ENCODE measurements around the gene IL17RD. TPM values are rescaled to one million over a fixed set of nuclear protein-coding genes. Genes with fewer than 3 reads are reported as not detected.
A peak's percentile ranks its signal among the peaks of the same experiment; 100 is the strongest.

The IL17RD gene
- polyA plus RNA-seq, 1 donor from 2014 or later, result not detected

- Mint-ChIP-seq H3K27me3 (peaks cover 23% of the 10 kb centered on the region), H3K9me3 (no peaks in the 10 kb centered on the region), H3K27ac (no peak overlapping the region), H3K4me1 (no peaks in the 10 kb centered on the region), H3K4me3 (no peak overlapping the region), H3K36me3 (no peaks in the 10 kb centered on the region)
Measured at GRCh38 chr3:57151021-57151449, 14.1 kb downstream of the IL17RD start.

- Mint-ChIP-seq H3K9me3 (no peaks in the 10 kb centered on the region), H3K36me3 (peaks cover 1% of the 10 kb centered on the region), H3K4me3 (no peak overlapping the region), H3K27ac (no peak overlapping the region), H3K4me1 (no peaks in the 10 kb centered on the region), H3K27me3 (peaks cover 16% of the 10 kb centered on the region)
Measured at GRCh38 chr3:57150113-57150581, 15.0 kb downstream of the IL17RD start.

DNA sequence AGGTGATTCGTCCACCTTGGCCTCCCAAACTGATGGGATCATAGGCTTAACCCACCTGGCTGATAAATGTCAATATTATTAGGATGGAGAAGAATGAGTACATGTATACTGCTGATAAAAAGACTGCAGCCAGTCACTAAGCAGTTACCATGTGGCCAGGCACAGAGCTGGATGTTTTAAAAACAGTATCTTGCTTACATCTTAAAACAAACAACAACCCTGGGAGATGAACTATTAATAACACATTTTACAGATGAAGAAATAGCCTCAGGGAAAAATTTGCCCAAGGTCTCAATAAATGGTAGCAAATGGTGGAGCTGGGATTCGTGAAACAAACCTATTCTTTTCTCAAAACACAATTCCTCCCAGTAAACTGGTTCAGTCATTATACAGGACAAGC is 18.1 kb downstream of the IL17RD start:
- Mint-ChIP-seq H3K9me3 (no peaks in the 10 kb centered on the region), H3K36me3 (peaks cover 1% of the 10 kb centered on the region), H3K4me3 (no peak overlapping the region), H3K4me1 (no peaks in the 10 kb centered on the region), H3K27me3 (peaks cover 12% of the 10 kb centered on the region), H3K27ac (peak overlapping the region in 1 of 3 donors; percentile 25)

GRCh38 chr3:57145852-57146251 is 19.3 kb downstream of the IL17RD start:
- Mint-ChIP-seq H3K9me3 (no peaks in the 10 kb centered on the region), H3K27ac (no peak overlapping the region), H3K4me1 (peaks cover 0 to 3% (median 0%) of the 10 kb centered on the region in 3 donors), H3K36me3 (peaks cover 1% of the 10 kb centered on the region), H3K27me3 (peaks cover 17% of the 10 kb centered on the region), H3K4me3 (no peak overlapping the region)

- Mint-ChIP-seq H3K36me3 (peaks cover 1% of the 10 kb centered on the region), H3K4me1 (peaks cover 0 to 3% (median 0%) of the 10 kb centered on the region in 3 donors), H3K27me3 (peaks cover 17% of the 10 kb centered on the region), H3K27ac (no peak overlapping the region), H3K4me3 (no peak overlapping the region), H3K9me3 (no peaks in the 10 kb centered on the region)
Measured at GRCh38 chr3:57144952-57145351, 20.2 kb downstream of the IL17RD start.

GRCh38 chr3:57143886-57144459 is 21.2 kb downstream of the IL17RD start:
- Mint-ChIP-seq H3K27me3 (peaks cover 22% of the 10 kb centered on the region), H3K9me3 (no peaks in the 10 kb centered on the region), H3K36me3 (peaks cover 1% of the 10 kb centered on the region), H3K4me1 (peaks cover 0 to 3% (median 0%) of the 10 kb centered on the region in 3 donors), H3K27ac (peak overlapping the region in 1 of 3 donors; percentile 4), H3K4me3 (no peak overlapping the region)

- H3K27me3 Mint-ChIP-seq, result peaks cover 28% of the 10 kb centered on the region
- peaks cover 0 to 3% (median 0%) of the 10 kb centered on the region in 3 donors for H3K4me1 Mint-ChIP-seq
- H3K4me3 Mint-ChIP-seq, result no peak overlapping the region
- H3K27ac Mint-ChIP-seq, result no peak overlapping the region
- H3K36me3 Mint-ChIP-seq, result peaks cover 2% of the 10 kb centered on the region
- H3K9me3 Mint-ChIP-seq, result no peaks in the 10 kb centered on the region
Measured at GRCh38 chr3:57142411-57142723, 22.8 kb downstream of the IL17RD start.

DNA sequence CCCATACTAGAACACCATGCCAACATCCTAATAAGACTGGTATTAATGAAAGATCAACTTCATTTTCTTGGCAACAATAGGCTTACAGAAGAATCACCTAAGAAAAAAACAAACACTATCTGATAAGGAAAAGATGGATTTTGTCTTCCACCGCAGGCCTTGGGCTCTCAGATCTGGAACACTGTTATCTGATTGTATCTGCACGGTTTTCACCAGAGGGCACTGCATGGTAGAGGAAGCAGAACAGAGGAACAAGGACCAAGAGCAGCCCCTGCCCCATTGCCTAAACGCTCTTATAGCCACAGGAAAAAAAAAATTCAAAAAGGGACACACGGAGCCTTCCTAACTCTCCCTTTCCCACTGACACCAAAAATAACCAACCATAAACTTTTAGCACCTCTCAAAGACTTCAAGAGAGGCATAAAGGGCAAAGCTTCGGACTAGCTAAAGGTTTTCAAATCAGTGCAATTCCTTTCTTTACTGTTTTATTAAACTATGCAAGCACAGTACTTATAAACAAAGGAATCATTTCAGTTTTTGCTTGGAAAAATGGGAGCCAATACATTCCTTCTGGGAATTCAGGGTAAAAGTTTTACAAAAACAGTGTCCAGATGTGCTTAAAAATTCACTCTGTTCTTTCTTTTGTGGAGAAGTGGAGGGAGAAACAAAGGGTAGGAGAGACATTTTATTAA is 23.3 kb downstream of the IL17RD start:
- no peaks in the 10 kb centered on the region for H3K9me3 Mint-ChIP-seq
- no peak overlapping the region for H3K4me3 Mint-ChIP-seq
- peak overlapping the region in 1 of 3 donors; percentile 0 for H3K27ac Mint-ChIP-seq
- H3K36me3 Mint-ChIP-seq, result peaks cover 2% of the 10 kb centered on the region
- peaks cover 0 to 3% (median 0%) of the 10 kb centered on the region in 3 donors for H3K4me1 Mint-ChIP-seq
- H3K27me3 Mint-ChIP-seq, result peaks cover 24% of the 10 kb centered on the region

GRCh38 chr3:57140894-57141293 is 24.3 kb downstream of the IL17RD start:
- Mint-ChIP-seq H3K4me3 (no peak overlapping the region), H3K27ac (no peak overlapping the region), H3K4me1 (peaks cover 0 to 3% (median 0%) of the 10 kb centered on the region in 3 donors), H3K27me3 (peaks cover 21% of the 10 kb centered on the region), H3K9me3 (no peaks in the 10 kb centered on the region), H3K36me3 (peaks cover 2% of the 10 kb centered on the region)

DNA sequence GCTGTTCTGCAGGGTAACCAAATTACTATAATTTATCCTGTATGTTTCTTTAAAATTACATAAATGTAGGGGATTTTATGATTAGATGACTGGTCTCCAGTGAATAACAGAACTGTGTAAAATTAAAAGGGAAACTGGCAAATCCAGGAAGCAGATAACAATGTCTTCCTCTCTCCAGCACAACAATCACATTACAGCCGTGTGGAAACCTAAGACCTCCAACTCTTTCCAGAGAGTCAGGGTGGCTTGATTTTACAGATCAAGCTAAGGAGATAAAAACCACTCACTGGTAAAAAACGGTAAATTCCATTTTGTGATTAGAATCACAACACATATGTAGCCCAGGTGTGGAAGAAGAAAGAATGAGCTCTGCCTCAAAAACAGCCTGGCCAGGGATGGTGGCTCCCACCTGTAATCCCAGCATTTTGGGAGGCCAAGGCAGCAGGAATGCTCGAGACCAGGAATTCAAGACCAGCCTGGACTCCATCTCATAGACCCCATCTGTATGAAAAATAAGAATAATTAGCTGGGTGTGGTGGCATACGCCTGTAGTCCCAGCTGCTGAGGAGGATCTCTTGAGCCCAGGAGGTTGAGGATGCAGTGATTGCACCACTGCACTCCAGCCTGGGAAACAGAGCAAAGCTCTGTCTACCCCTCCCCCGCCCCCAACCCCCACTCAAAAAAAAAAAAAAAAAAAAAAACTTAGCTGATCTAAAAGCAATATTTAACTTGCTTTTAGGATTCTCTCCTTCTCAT is 29.0 kb downstream of the IL17RD start:
- H3K36me3 Mint-ChIP-seq, result peaks cover 1% of the 10 kb centered on the region

DNA sequence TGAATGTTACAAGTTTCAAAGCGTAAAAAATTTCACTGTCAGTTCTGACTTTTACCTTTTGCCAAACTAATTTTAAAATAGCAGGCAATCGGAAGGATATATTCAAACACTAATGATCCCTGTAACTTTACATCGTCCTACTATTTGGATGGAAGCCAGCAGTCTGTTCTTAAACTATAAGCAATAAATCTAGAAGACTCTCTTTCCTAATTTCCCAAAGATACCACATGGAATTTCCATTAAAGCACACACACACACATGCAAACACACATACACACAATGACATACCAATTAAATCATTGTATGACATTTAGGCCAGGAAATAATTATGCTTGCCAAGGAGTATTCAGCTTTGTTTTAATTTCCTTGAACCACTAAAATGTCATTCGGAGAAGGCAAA is 32.0 kb downstream of the IL17RD start:
- H3K27ac Mint-ChIP-seq, result no peak overlapping the region
- no peaks in the 10 kb centered on the region for H3K9me3 Mint-ChIP-seq
- H3K27me3 Mint-ChIP-seq, result peaks cover 8% of the 10 kb centered on the region
- H3K36me3 Mint-ChIP-seq, result no peaks in the 10 kb centered on the region
- H3K4me3 Mint-ChIP-seq, result no peak overlapping the region
- peaks cover 0 to 4% (median 2%) of the 10 kb centered on the region in 3 donors for H3K4me1 Mint-ChIP-seq

More for the DNA sequence above, 29.0 kb downstream of the IL17RD start:
- Mint-ChIP-seq H3K27me3 (peaks cover 12% of the 10 kb centered on the region), H3K4me1 (no peaks in the 10 kb centered on the region), H3K4me3 (no peak overlapping the region), H3K9me3 (no peaks in the 10 kb centered on the region), H3K27ac (no peak overlapping the region)

DNA sequence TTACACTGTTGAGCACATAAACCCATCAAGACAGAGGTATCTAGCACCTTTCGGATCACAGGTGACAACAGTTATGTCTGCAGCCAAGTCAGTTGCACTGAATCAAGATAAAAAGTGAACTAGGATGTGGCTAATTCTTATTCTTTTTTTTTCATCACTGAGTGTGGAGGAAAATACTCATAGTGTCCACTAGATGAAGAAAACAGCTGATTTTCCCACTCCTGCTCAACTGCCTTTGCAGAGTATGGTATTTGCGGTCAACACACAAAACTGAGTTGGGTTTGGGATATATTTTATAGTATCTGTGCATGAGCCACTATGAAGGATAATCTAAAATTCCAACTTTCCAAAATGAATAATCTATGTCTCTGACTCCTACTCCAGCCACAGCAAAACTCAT is 32.5 kb downstream of the IL17RD start:
- H3K4me3 Mint-ChIP-seq, result no peak overlapping the region
- no peaks in the 10 kb centered on the region for H3K9me3 Mint-ChIP-seq
- no peak overlapping the region for H3K27ac Mint-ChIP-seq
- H3K4me1 Mint-ChIP-seq, result peaks cover 0 to 4% (median 2%) of the 10 kb centered on the region in 3 donors
- H3K36me3 Mint-ChIP-seq, result no peaks in the 10 kb centered on the region
- peaks cover 10% of the 10 kb centered on the region for H3K27me3 Mint-ChIP-seq

- Mint-ChIP-seq H3K27ac (no peak overlapping the region), H3K36me3 (no peaks in the 10 kb centered on the region), H3K4me1 (peaks cover 0 to 4% (median 2%) of the 10 kb centered on the region in 3 donors), H3K9me3 (no peaks in the 10 kb centered on the region), H3K27me3 (peaks cover 11% of the 10 kb centered on the region), H3K4me3 (no peak overlapping the region)
Measured at GRCh38 chr3:57131210-57131588, 34.0 kb downstream of the IL17RD start.

DNA sequence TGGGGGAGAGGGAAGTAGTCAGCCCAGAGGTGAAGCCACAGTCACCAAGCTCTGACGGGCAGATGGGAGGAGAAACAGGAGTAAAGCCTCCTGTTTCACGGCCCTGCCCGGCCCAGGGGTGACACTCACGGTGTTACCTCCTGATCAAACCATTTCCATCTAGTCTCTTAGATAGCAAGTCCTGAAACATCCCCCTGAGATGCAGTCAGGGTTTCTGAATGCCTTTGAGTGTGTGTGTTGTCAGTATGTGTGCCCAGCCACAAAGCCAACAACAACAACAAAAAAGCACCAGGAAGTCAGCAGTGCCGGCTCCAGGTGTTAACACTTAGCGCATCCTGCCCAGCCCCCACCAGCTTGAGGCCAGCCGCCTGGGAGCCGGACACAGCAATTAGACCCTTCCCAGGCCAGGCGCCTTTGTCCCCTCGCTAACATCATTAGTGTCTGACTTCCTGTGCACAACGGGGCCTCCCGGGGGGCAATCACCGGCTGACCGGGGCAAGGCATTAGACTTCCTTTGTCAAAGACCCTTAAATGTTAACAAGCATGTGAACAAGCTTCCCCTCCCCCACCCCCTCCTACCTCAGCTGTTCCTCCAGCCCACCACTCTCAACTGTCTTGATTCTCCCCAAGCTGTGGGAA is 34.5 kb downstream of the IL17RD start:
- H3K9me3 Mint-ChIP-seq, result no peaks in the 10 kb centered on the region
- H3K27me3 Mint-ChIP-seq, result peaks cover 11% of the 10 kb centered on the region
- no peak overlapping the region for H3K4me3 Mint-ChIP-seq
- H3K36me3 Mint-ChIP-seq, result no peaks in the 10 kb centered on the region
- H3K27ac Mint-ChIP-seq, result no peak overlapping the region
- peaks cover 0 to 4% (median 2%) of the 10 kb centered on the region in 3 donors for H3K4me1 Mint-ChIP-seq

All from IgD-negative memory B cell (primary cell).